ENCODE measurements around the gene KRTAP12-3.
"Not testable (repeated sequence)": the region's sequence is repeated elsewhere in the genome, so short reads cannot be mapped to it uniquely, and the experiment has no call there.

GRCh38 chr21:44627831-44628233 lies 29.9 kb upstream of the KRTAP12-3 start:
- TF ChIP-seq, protein P1, sequence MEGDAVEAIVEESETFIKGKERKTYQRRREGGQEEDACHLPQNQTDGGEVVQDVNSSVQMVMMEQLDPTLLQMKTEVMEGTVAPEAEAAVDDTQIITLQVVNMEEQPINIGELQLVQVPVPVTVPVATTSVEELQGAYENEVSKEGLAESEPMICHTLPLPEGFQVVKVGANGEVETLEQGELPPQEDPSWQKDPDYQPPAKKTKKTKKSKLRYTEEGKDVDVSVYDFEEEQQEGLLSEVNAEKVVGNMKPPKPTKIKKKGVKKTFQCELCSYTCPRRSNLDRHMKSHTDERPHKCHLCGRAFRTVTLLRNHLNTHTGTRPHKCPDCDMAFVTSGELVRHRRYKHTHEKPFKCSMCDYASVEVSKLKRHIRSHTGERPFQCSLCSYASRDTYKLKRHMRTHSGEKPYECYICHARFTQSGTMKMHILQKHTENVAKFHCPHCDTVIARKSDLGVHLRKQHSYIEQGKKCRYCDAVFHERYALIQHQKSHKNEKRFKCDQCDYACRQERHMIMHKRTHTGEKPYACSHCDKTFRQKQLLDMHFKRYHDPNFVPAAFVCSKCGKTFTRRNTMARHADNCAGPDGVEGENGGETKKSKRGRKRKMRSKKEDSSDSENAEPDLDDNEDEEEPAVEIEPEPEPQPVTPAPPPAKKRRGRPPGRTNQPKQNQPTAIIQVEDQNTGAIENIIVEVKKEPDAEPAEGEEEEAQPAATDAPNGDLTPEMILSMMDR (conservative IDR thresholded peaks at IDR 0.05; ENCODE audit: low read depth, low read length) = not testable (repeated sequence)
- not testable (repeated sequence) for TF ChIP-seq EZH2 (IDR thresholded peaks at IDR 0.05; ENCODE audit: borderline replicate concordance, low read depth, low read length, poor library complexity, severe bottlenecking)

Measured in A673 (cell line).